ENCODE data around the gene NSDHL.
"Not testable (repeated sequence)": the region's sequence is repeated elsewhere in the genome, so short reads cannot be mapped to it uniquely, and the experiment has no call there.

NSDHL gene

GRCh38 chrX:152830312-152831305 is at the start of gene NSDHL, which contains the start of gene CETN2:
Gene NSDHL (plus strand): TSS chrX:152831063. CDS start chrX:152846325, 15,262 bp downstream.
Gene CETN2 (minus strand): TSS chrX:152830757. CDS start chrX:152830710, 47 bp downstream.
- in situ Hi-C loops (cut with HindIII; ENCODE audit: low sequenced_read_pairs), result no loop called here

- in situ Hi-C loops (cut with HindIII; ENCODE audit: low sequenced_read_pairs), result not testable (repeated sequence)
Measured at GRCh38 chrX:152787062-152787461, 43.8 kb upstream of the NSDHL start.

- in situ Hi-C loops (cut with HindIII; ENCODE audit: low sequenced_read_pairs), result no loop called here
Measured at GRCh38 chrX:152798945-152799344, 31.9 kb upstream of the NSDHL start.

- in situ Hi-C loops (cut with HindIII; ENCODE audit: low sequenced_read_pairs), result no loop called here
Measured at GRCh38 chrX:152806035-152806434, 24.8 kb upstream of the NSDHL start.

GRCh38 chrX:152810403-152810802 is 20.5 kb upstream of the NSDHL start:
- in situ Hi-C loops (cut with HindIII; ENCODE audit: low sequenced_read_pairs), result no loop called here

- in situ Hi-C loops (cut with HindIII; ENCODE audit: low sequenced_read_pairs), result no loop called here
Measured at GRCh38 chrX:152813206-152813605, 17.7 kb upstream of the NSDHL start.

GRCh38 chrX:152814048-152814447 is 16.8 kb upstream of the NSDHL start:
- in situ Hi-C loops (cut with HindIII; ENCODE audit: low sequenced_read_pairs), result no loop called here

- in situ Hi-C loops (cut with HindIII; ENCODE audit: low sequenced_read_pairs), result no loop called here
Measured at GRCh38 chrX:152817078-152817764, 13.6 kb upstream of the NSDHL start.

GRCh38 chrX:152818356-152818755 is 12.5 kb upstream of the NSDHL start:
- in situ Hi-C loops (cut with HindIII; ENCODE audit: low sequenced_read_pairs), result no loop called here

GRCh38 chrX:152819266-152819665 is 11.6 kb upstream of the NSDHL start:
- in situ Hi-C loops (cut with HindIII; ENCODE audit: low sequenced_read_pairs), result no loop called here

GRCh38 chrX:152819732-152820131 is 11.1 kb upstream of the NSDHL start:
- in situ Hi-C loops (cut with HindIII; ENCODE audit: low sequenced_read_pairs), result no loop called here

GRCh38 chrX:152821145-152821765 is 9.6 kb upstream of the NSDHL start:
- in situ Hi-C loops (cut with HindIII; ENCODE audit: low sequenced_read_pairs), result no loop called here

- in situ Hi-C loops (cut with HindIII; ENCODE audit: low sequenced_read_pairs), result no loop called here
Measured at GRCh38 chrX:152822383-152823086, 8.3 kb upstream of the NSDHL start.

- in situ Hi-C loops (cut with HindIII; ENCODE audit: low sequenced_read_pairs), result no loop called here
Measured at GRCh38 chrX:152823657-152824056, 7.2 kb upstream of the NSDHL start.

GRCh38 chrX:152824841-152825374 is 6.0 kb upstream of the NSDHL start:
- in situ Hi-C loops (cut with HindIII; ENCODE audit: low sequenced_read_pairs), result no loop called here

GRCh38 chrX:152831391-152831790 is 528 bp downstream of the NSDHL start:
- in situ Hi-C loops (cut with HindIII; ENCODE audit: low sequenced_read_pairs), result no loop called here

GRCh38 chrX:152832520-152832919 is 1.7 kb downstream of the NSDHL start:
- in situ Hi-C loops (cut with HindIII; ENCODE audit: low sequenced_read_pairs), result no loop called here

- in situ Hi-C loops (cut with HindIII; ENCODE audit: low sequenced_read_pairs), result no loop called here
Measured at GRCh38 chrX:152833378-152833777, 2.5 kb downstream of the NSDHL start.

- in situ Hi-C loops (cut with HindIII; ENCODE audit: low sequenced_read_pairs), result not testable (repeated sequence)
Measured at GRCh38 chrX:152835470-152835869, 4.6 kb downstream of the NSDHL start.

- in situ Hi-C loops (cut with HindIII; ENCODE audit: low sequenced_read_pairs), result no loop called here
Measured at GRCh38 chrX:152842772-152843338, 12.0 kb downstream of the NSDHL start.
